Neural cell (in vitro differentiated cells): ENCODE data around the gene APP. TPM values are rescaled to one million over a fixed set of nuclear protein-coding genes. Genes with fewer than 3 reads are reported as not detected.

ENCODE experiments used
- H2AFZ ChIP-seq: fragments of 200-600, 300-800 bp; sonication (generic), shearing (Covaris generic); 2 replicates; pipeline ENCODE4 v1.6.0; 2014; ENCODE audit warnings: low read depth, mild to moderate bottlenecking, antibody characterized with exemption, low read length, moderate library complexity
- H3F3A ChIP-seq: fragments of 200-600 bp; shearing (Covaris generic); 2 replicates; pipeline ENCODE4 v1.6.1; 2016; ENCODE audit warnings: mild to moderate bottlenecking, moderate library complexity, mixed read lengths, antibody characterized with exemption, low read length; ENCODE audit not compliant: insufficient read depth, poor library complexity, severe bottlenecking
- H3K27ac ChIP-seq: fragments of 200-600, 300-800 bp; sonication (generic), shearing (Covaris generic); 2 replicates; pipeline ENCODE4 v1.5.1; 2014; ENCODE audit warnings: mild to moderate bottlenecking, low read length, moderate library complexity
- H3K27me3 ChIP-seq: fragments of 300-800, 200-600 bp; sonication (generic), shearing (Covaris generic); 2 replicates; pipeline ENCODE4 v1.6.0; 2014; ENCODE audit warnings: mild to moderate bottlenecking, low read depth, low read length, moderate library complexity; ENCODE audit not compliant: insufficient read depth
- H3K36me3 ChIP-seq: fragments of 300-800, 200-600 bp; sonication (generic), shearing (Covaris generic); 2 replicates; pipeline ENCODE4 v1.5.1; 2014; ENCODE audit warnings: mild to moderate bottlenecking, antibody characterized with exemption, low read length, moderate library complexity; ENCODE audit not compliant: insufficient read depth
- H3K4me2 ChIP-seq: fragments of 300-800, 200-600 bp; sonication (generic), shearing (Covaris generic); 2 replicates; pipeline ENCODE4 v1.6.0; 2014; ENCODE audit warnings: mild to moderate bottlenecking, low read length
- H3K4me3 ChIP-seq: fragments of 300-800, 200-600 bp; sonication (generic), shearing (Covaris generic); 2 replicates; pipeline ENCODE4 v1.5.1; 2014; ENCODE audit warnings: mild to moderate bottlenecking, low read length, moderate library complexity
- H3K79me2 ChIP-seq: fragments of 200-600 bp; shearing (Covaris generic); replicated peaks from 2 replicates; pipeline ENCODE4 v1.6.0; 2014; ENCODE audit warnings: mild to moderate bottlenecking, low read length, moderate library complexity; ENCODE audit not compliant: insufficient read depth
- H3K9ac ChIP-seq: fragments of 300-800, 200-600 bp; sonication (generic), shearing (Covaris generic); 2 replicates; pipeline ENCODE4 v1.6.1; 2016; ENCODE audit warnings: mild to moderate bottlenecking, low read length, mixed read lengths
- H3K9me2 ChIP-seq: fragments of 200-600 bp; shearing (Covaris generic); 2 replicates; pipeline ENCODE4 v1.6.1; 2016; ENCODE audit warnings: mild to moderate bottlenecking, low read length, mixed read lengths; ENCODE audit not compliant: insufficient read depth
- H3K9me3 ChIP-seq: fragments of 200-600, 300-800 bp; sonication (generic), shearing (Covaris generic); 2 replicates; pipeline ENCODE4 v1.6.1; 2016; ENCODE audit warnings: mild to moderate bottlenecking, mixed run types, low read length, moderate library complexity, mixed read lengths
- H4K20me1 ChIP-seq: fragments of 200-600 bp; shearing (Covaris generic); 2 replicates; pipeline ENCODE4 v1.6.1; 2016; ENCODE audit warnings: mild to moderate bottlenecking, mixed run types; ENCODE audit not compliant: insufficient read depth
- EP300 ChIP-seq: fragments of 450-650 bp; conservative IDR thresholded peaks from 2 replicates; pipeline ENCODE4 v1.6.1; 2014; ENCODE audit warnings: antibody characterized with exemption, mild to moderate bottlenecking, moderate library complexity; ENCODE audit not compliant: poor library complexity, severe bottlenecking
- EZH2 ChIP-seq: fragments of 200-600, 300-800 bp; shearing (Covaris generic), sonication (generic); IDR thresholded peaks from 2 replicates; pipeline ENCODE4 v1.6.1; 2014; ENCODE audit warnings: antibody characterized with exemption, low read length, borderline replicate concordance, mild to moderate bottlenecking; ENCODE audit not compliant: insufficient read depth, poor library complexity, severe bottlenecking
- MXI1 ChIP-seq: fragments of 450-650 bp; conservative IDR thresholded peaks from 2 replicates; pipeline ENCODE4 v1.6.1; 2014; ENCODE audit warnings: antibody characterized with exemption, mild to moderate bottlenecking; ENCODE audit not compliant: poor library complexity, severe bottlenecking
- POLR2AphosphoS5 ChIP-seq: IDR thresholded peaks from 2 replicates; pipeline ENCODE4 v1.6.1; 2012
- RAD21 ChIP-seq: fragments of 450-650 bp; conservative IDR thresholded peaks from 2 replicates; pipeline ENCODE4 v1.6.1; 2014; ENCODE audit warnings: antibody characterized with exemption, mild to moderate bottlenecking, moderate library complexity
- SMC3 ChIP-seq: fragments of 450-650 bp; conservative IDR thresholded peaks from 2 replicates; pipeline ENCODE4 v1.6.1; 2014; ENCODE audit warnings: antibody characterized with exemption, mild to moderate bottlenecking, moderate library complexity; ENCODE audit not compliant: poor library complexity
- TAF1 ChIP-seq: IDR thresholded peaks from 2 replicates; pipeline ENCODE4 v1.6.1; 2012; ENCODE audit warnings: low read depth
- polyA plus RNA-seq: library from polyadenylated mRNA; depleted of rRNA; stranded (reverse); fragments of >200 nt; gene quantifications from 2 replicates; pipeline ENCODE4 v1.2.3, GENCODE V29; 2014
- TF ChIP-seq, protein P1 (sequence below): fragments of 450-650 bp; IDR thresholded peaks from 2 replicates; pipeline ENCODE4 v1.5.1; 2014; ENCODE audit warnings: antibody characterized with exemption, mild to moderate bottlenecking, moderate library complexity; ENCODE audit not compliant: poor library complexity, severe bottlenecking
- TF ChIP-seq, protein P2 (sequence below): IDR thresholded peaks from 2 replicates; pipeline ENCODE4 v1.6.1; 2012; ENCODE audit warnings: borderline replicate concordance

Gene APP
- polyA plus RNA-seq, 1 donor from 2014 or later: 470 TPM

DNA sequence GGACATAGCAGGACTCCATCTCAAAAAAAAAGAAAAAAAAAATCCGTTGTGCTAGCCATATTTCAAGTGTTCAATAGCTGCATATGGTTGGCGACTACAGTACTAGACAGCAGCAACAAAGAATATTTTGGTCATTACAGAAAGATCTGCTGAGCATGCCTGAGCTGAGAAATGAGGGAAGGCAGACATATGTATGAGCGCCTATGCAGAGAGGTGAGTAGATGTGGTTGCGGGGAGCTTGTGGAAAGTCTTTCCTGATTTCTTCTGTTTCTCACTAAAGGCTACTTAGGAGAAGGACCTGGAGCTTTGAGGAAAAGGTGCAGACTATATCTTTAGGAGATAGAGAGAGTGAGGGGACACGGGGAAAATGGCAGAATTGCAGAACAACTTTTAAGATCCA, 21.0 kb upstream of the APP start:
- no peaks in the 10 kb centered on the region for H3K79me2 ChIP-seq
- H3K36me3 ChIP-seq: no peaks in the 10 kb centered on the region
- no peaks in the 10 kb centered on the region for H3F3A ChIP-seq
- H3K27ac ChIP-seq: no peak overlapping the region
- no peaks in the 10 kb centered on the region for H3K9me3 ChIP-seq
- H3K4me2 ChIP-seq: no peak overlapping the region
- H3K9me2 ChIP-seq: no peaks in the 10 kb centered on the region
- H2AFZ ChIP-seq: no peak overlapping the region
- TF ChIP-seq SMC3: no peak
- no peak for TF ChIP-seq POLR2AphosphoS5
- TF ChIP-seq, protein P1, sequence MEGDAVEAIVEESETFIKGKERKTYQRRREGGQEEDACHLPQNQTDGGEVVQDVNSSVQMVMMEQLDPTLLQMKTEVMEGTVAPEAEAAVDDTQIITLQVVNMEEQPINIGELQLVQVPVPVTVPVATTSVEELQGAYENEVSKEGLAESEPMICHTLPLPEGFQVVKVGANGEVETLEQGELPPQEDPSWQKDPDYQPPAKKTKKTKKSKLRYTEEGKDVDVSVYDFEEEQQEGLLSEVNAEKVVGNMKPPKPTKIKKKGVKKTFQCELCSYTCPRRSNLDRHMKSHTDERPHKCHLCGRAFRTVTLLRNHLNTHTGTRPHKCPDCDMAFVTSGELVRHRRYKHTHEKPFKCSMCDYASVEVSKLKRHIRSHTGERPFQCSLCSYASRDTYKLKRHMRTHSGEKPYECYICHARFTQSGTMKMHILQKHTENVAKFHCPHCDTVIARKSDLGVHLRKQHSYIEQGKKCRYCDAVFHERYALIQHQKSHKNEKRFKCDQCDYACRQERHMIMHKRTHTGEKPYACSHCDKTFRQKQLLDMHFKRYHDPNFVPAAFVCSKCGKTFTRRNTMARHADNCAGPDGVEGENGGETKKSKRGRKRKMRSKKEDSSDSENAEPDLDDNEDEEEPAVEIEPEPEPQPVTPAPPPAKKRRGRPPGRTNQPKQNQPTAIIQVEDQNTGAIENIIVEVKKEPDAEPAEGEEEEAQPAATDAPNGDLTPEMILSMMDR: no peak
- TF ChIP-seq TAF1: no peak
- TF ChIP-seq EZH2: no peak
- TF ChIP-seq MXI1: no peak
- TF ChIP-seq EP300: no peak
- TF ChIP-seq, protein P2, sequence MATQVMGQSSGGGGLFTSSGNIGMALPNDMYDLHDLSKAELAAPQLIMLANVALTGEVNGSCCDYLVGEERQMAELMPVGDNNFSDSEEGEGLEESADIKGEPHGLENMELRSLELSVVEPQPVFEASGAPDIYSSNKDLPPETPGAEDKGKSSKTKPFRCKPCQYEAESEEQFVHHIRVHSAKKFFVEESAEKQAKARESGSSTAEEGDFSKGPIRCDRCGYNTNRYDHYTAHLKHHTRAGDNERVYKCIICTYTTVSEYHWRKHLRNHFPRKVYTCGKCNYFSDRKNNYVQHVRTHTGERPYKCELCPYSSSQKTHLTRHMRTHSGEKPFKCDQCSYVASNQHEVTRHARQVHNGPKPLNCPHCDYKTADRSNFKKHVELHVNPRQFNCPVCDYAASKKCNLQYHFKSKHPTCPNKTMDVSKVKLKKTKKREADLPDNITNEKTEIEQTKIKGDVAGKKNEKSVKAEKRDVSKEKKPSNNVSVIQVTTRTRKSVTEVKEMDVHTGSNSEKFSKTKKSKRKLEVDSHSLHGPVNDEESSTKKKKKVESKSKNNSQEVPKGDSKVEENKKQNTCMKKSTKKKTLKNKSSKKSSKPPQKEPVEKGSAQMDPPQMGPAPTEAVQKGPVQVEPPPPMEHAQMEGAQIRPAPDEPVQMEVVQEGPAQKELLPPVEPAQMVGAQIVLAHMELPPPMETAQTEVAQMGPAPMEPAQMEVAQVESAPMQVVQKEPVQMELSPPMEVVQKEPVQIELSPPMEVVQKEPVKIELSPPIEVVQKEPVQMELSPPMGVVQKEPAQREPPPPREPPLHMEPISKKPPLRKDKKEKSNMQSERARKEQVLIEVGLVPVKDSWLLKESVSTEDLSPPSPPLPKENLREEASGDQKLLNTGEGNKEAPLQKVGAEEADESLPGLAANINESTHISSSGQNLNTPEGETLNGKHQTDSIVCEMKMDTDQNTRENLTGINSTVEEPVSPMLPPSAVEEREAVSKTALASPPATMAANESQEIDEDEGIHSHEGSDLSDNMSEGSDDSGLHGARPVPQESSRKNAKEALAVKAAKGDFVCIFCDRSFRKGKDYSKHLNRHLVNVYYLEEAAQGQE: no peak
- TF ChIP-seq RAD21: no peak
- no peaks in the 10 kb centered on the region for H4K20me1 ChIP-seq
- H3K4me3 ChIP-seq: no peak overlapping the region
- H3K9ac ChIP-seq: no peak overlapping the region
- H3K27me3 ChIP-seq: no peaks in the 10 kb centered on the region

DNA sequence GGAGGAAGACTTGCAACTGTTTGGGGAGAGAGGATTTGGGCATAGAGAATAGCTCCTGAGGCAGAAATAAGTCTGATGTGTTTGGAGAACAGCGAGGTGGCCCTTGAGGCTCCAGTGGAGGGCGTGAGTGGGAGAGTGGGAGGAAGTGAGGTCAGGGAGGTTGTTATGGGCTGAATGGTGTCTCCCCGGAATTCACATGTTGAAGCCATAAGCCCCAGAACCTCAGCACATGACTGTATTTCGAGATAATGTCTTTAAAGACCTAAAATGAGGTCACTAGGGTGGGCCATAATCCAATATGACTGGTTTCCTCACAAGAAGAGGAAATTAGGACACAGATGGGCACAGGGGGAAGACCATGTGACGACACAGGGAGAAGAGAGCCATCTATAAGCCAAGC, 17.9 kb upstream of the APP start:
- Histone ChIP-seq H2AFZ (no peak overlapping the region), H3K4me3 (no peak overlapping the region), H3K9me3 (no peaks in the 10 kb centered on the region), H3K9ac (no peak overlapping the region), H3K27ac (no peak overlapping the region), H3K4me2 (no peak overlapping the region), H3K79me2 (no peaks in the 10 kb centered on the region), H3K9me2 (no peaks in the 10 kb centered on the region), H3F3A (no peaks in the 10 kb centered on the region), H4K20me1 (no peaks in the 10 kb centered on the region), H3K27me3 (no peaks in the 10 kb centered on the region), H3K36me3 (no peaks in the 10 kb centered on the region)
- TF ChIP-seq POLR2AphosphoS5: no peak
- no peak for TF ChIP-seq RAD21
- TF ChIP-seq, protein P2: no peak
- TF ChIP-seq TAF1: no peak
- TF ChIP-seq MXI1: no peak
- no peak for TF ChIP-seq EP300
- TF ChIP-seq SMC3: no peak
- TF ChIP-seq, protein P1: no peak
- no peak for TF ChIP-seq EZH2
